MM.1S (cell line): ENCODE data around the gene PDIA6.

ENCODE experiments used
- DNase-seq: peaks from one replicate; pipeline ENCODE4 v3.0.0-alpha.2; 2015
- H2AFZ ChIP-seq: fragments of 300-600 bp; sonication (generic); 2 replicates; pipeline ENCODE4 v1.6.0; 2016; ENCODE audit warnings: antibody characterized with exemption, low read length
- H3F3A ChIP-seq: fragments of 300-600 bp; sonication (generic); 2 replicates; pipeline ENCODE4 v1.6.1; 2016; ENCODE audit warnings: mild to moderate bottlenecking, antibody characterized with exemption, low read length, moderate library complexity, mixed read lengths; ENCODE audit not compliant: insufficient read depth
- H3K27ac ChIP-seq: fragments of 300-600 bp; sonication (generic); 2 replicates; pipeline ENCODE4 v1.5.1; 2016; ENCODE audit warnings: mild to moderate bottlenecking, low read length
- H3K27me3 ChIP-seq: fragments of 300-600 bp; sonication (generic); replicated peaks from 2 replicates; pipeline ENCODE4 v1.6.0; 2016; ENCODE audit warnings: low read length; ENCODE audit not compliant: insufficient read depth
- H3K36me3 ChIP-seq: fragments of 300-600 bp; sonication (generic); replicated peaks from 2 replicates; pipeline ENCODE4 v1.6.1; 2016; ENCODE audit warnings: mild to moderate bottlenecking, low read length, mixed read lengths; ENCODE audit not compliant: insufficient read depth
- H3K4me1 ChIP-seq: fragments of 300-600 bp; sonication (generic); 2 replicates; pipeline ENCODE4 v1.6.1; 2016; ENCODE audit warnings: low read length, mixed read lengths
- H3K4me2 ChIP-seq: fragments of 300-600 bp; sonication (generic); 2 replicates; pipeline ENCODE4 v1.6.0; 2016; ENCODE audit warnings: low read depth, low read length
- H3K4me3 ChIP-seq: fragments of 300-600 bp; sonication (generic); 2 replicates; pipeline ENCODE4 v1.5.1; 2016; ENCODE audit warnings: low read length, mixed read lengths
- H3K79me2 ChIP-seq: fragments of 300-600 bp; sonication (generic); 2 replicates; pipeline ENCODE4 v1.6.1; 2016; ENCODE audit warnings: mixed run types, low read length, mixed read lengths
- H3K9ac ChIP-seq: fragments of 300-600 bp; sonication (generic); 2 replicates; pipeline ENCODE4 v1.6.1; 2016; ENCODE audit warnings: low read length, mixed read lengths
- H3K9me2 ChIP-seq: fragments of 300-600 bp; sonication (generic); replicated peaks from 2 replicates; pipeline ENCODE4 v1.6.1; 2016; ENCODE audit warnings: mild to moderate bottlenecking, low read length, mixed read lengths; ENCODE audit not compliant: insufficient read depth
- H3K9me3 ChIP-seq: fragments of 300-600 bp; sonication (generic); replicated peaks from 2 replicates; pipeline ENCODE4 v1.6.1; 2016; ENCODE audit warnings: mild to moderate bottlenecking, low read length, mixed read lengths; ENCODE audit not compliant: insufficient read depth
- H4K20me1 ChIP-seq: fragments of 300-600 bp; sonication (generic); 2 replicates; pipeline ENCODE4 v1.6.1; 2016; ENCODE audit warnings: mild to moderate bottlenecking, low read length, moderate library complexity, mixed read lengths; ENCODE audit not compliant: insufficient read depth
- EZH2 ChIP-seq: fragments of 300-600 bp; sonication (generic); optimal IDR thresholded peaks from 2 replicates; pipeline ENCODE3; 2017; ENCODE audit warnings: low read depth, mild to moderate bottlenecking, antibody characterized with exemption, low read length, mixed read lengths
- EZH2phosphoT487 ChIP-seq: fragments of 300-600 bp; sonication (generic); IDR thresholded peaks from 2 replicates; pipeline ENCODE4 v1.6.1; 2018; ENCODE audit warnings: antibody characterized with exemption, low read length
- TF ChIP-seq, protein P1 (sequence below): fragments of 300-600 bp; sonication (generic); IDR thresholded peaks from 2 replicates; pipeline ENCODE4 v1.5.1; 2016; ENCODE audit warnings: antibody characterized with exemption, low read length, mixed read lengths

Gene PDIA6

GRCh38 chr2:10740226-10740625, 72.4 kb downstream of the PDIA6 start:
- H3K9me3 ChIP-seq, result no peaks in the 10 kb centered on the region
- no peaks in the 10 kb centered on the region for H3K79me2 ChIP-seq
- H3K27me3 ChIP-seq, result no peaks in the 10 kb centered on the region
- no peak overlapping the region for H3K4me2 ChIP-seq
- H3K9ac ChIP-seq, result no peak overlapping the region
- no peaks in the 10 kb centered on the region for H4K20me1 ChIP-seq
- no peak for DNase-seq
- H3K27ac ChIP-seq, result no peak overlapping the region
- H3K4me1 ChIP-seq, result no peaks in the 10 kb centered on the region
- no peaks in the 10 kb centered on the region for H3K9me2 ChIP-seq
- TF ChIP-seq EZH2 (no peak), EZH2phosphoT487 (no peak)
- TF ChIP-seq, protein P1, sequence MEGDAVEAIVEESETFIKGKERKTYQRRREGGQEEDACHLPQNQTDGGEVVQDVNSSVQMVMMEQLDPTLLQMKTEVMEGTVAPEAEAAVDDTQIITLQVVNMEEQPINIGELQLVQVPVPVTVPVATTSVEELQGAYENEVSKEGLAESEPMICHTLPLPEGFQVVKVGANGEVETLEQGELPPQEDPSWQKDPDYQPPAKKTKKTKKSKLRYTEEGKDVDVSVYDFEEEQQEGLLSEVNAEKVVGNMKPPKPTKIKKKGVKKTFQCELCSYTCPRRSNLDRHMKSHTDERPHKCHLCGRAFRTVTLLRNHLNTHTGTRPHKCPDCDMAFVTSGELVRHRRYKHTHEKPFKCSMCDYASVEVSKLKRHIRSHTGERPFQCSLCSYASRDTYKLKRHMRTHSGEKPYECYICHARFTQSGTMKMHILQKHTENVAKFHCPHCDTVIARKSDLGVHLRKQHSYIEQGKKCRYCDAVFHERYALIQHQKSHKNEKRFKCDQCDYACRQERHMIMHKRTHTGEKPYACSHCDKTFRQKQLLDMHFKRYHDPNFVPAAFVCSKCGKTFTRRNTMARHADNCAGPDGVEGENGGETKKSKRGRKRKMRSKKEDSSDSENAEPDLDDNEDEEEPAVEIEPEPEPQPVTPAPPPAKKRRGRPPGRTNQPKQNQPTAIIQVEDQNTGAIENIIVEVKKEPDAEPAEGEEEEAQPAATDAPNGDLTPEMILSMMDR, result no peak
- no peaks in the 10 kb centered on the region for H3K36me3 ChIP-seq
- H3F3A ChIP-seq, result no peaks in the 10 kb centered on the region
- H3K4me3 ChIP-seq, result no peak overlapping the region
- H2AFZ ChIP-seq, result no peak overlapping the region

GRCh38 chr2:10738192-10738591, 74.4 kb downstream of the PDIA6 start:
- Histone ChIP-seq H2AFZ (no peak overlapping the region), H3K27ac (no peak overlapping the region), H3K79me2 (no peaks in the 10 kb centered on the region), H3K4me1 (no peaks in the 10 kb centered on the region), H4K20me1 (no peaks in the 10 kb centered on the region), H3K9me2 (no peaks in the 10 kb centered on the region), H3F3A (no peaks in the 10 kb centered on the region), H3K9me3 (no peaks in the 10 kb centered on the region), H3K9ac (no peak overlapping the region), H3K4me3 (no peak overlapping the region), H3K27me3 (no peaks in the 10 kb centered on the region), H3K36me3 (no peaks in the 10 kb centered on the region), H3K4me2 (no peak overlapping the region)
- no peak for DNase-seq
- TF ChIP-seq, protein P1, result no peak
- TF ChIP-seq EZH2, result no peak
- TF ChIP-seq EZH2phosphoT487, result no peak

- no peaks in the 10 kb centered on the region for H3F3A ChIP-seq
- no peaks in the 10 kb centered on the region for H3K36me3 ChIP-seq
- H3K9ac ChIP-seq, result no peak overlapping the region
- H2AFZ ChIP-seq, result no peak overlapping the region
- no peaks in the 10 kb centered on the region for H3K79me2 ChIP-seq
- H3K27ac ChIP-seq, result no peak overlapping the region
- H3K4me3 ChIP-seq, result no peak overlapping the region
- no peaks in the 10 kb centered on the region for H3K9me2 ChIP-seq
- H3K4me2 ChIP-seq, result no peak overlapping the region
- H3K9me3 ChIP-seq, result no peaks in the 10 kb centered on the region
- H3K27me3 ChIP-seq, result no peaks in the 10 kb centered on the region
- no peaks in the 10 kb centered on the region for H3K4me1 ChIP-seq
- DNase-seq, result no peak
- TF ChIP-seq, protein P1, result no peak
- TF ChIP-seq EZH2phosphoT487 (no peak), EZH2 (no peak)
- H4K20me1 ChIP-seq, result no peaks in the 10 kb centered on the region
Measured at GRCh38 chr2:10733980-10734379, 78.6 kb downstream of the PDIA6 start.
